Measurements from ENCODE around the gene KRT72.
A peak's percentile ranks its signal among the peaks of the same experiment; 100 is the strongest.

KRT72 gene

DNA sequence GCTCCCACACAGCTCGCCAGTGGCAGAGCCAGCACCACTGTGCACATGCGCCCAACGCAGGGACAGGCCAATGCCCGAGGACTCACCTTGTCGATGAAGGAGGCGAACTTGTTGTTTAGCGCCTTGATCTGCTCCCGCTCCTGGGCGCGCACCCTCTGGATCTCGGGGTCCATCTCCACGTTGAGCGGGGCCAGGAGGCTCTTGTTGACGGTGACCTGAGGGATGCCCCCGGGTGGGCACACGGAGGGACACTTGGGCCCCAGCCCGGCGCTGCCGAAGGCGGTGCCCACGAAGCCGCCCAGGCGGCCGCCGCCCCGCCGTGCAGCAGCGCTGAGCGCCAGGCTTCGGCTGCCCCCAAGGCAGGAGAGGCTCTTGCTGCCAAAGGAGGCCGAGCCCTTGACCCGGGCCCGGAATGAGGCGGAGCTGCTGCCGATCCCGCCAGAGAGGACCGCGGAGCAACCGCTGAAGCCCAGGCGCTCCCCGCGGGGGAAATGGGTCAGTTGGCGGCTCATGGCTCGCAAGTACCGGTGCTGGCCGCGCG is at the start of gene KRT72:
TSS of gene KRT72 (minus strand) at position 523 of the 541 bp plus-strand sequence. CDS start at position 512, 11 bp downstream.
- no peak for DNase-seq

DNA sequence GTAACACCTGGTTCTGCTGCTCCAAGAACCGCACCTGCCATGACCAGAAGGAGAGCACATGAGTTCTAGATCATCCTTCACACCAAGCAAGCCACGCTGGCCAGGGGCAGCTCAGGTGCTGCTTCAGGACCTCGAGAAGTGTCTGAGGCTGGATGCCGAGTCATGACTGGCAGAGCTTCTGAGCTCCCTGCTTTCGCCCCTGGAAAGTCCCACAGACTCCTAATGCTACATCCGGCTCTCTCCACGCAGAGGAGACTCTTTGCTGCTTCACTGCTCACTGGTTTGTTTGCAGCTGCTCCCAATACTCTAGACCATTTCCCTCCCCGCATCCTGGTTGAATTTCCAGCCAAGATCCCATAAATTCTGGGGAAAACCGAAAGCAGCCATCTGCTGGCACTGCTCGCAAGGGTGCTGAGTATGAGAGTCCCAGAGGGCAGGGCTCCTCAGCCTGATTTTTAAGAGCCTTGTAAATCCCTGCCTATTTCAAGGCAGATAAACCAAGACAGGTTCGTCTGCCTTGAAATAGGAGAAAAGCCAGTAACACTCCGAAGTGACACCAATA is 49.3 kb upstream of the KRT72 start:
- DNase-seq, result no peak

DNA sequence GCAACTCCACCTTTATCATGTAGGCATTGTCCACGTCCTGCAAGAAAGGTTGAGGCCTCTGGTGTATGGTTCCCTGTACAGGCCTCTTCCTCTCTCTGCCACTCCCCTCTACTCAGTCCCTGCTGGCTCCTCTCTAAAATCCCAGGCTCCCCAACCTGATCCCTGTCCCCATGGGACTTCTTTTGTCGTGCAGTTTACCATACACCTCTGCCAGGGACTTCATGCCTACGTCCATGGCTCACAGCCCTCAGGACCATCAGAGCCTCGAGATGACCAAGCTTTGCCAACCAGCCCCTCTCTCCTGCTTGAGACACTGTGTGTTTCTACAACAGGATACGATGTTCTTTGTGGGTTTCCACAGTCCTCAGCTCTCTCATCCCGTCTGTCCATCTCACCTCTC is 47.8 kb upstream of the KRT72 start:
- DNase-seq, result no peak

DNA sequence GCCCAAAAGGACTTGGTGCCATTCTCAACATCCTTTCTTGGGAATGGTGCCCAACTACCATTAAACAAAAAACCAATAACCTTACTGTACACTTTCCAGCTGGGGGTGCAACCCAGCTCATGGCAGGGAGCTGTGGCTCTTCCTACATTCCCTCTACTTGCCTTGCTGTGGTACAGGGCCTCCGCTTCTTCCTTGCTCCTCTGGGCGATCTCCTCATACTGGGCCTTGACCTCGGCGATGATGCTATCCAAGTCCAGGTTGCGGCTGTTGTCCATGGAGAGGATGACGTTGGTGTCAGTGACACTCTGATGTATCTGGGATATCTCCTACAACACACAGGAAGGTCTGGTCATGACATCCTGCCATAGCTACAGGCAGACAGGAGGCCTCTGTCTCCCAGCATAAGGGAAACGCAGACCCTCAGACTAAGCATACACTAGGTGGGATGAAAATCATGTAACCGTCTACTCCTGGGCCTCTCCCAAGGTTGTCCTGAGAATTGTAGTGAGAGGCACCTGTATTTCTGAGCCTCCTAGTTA is 46.8 kb upstream of the KRT72 start:
- DNase-seq, result no peak

DNA sequence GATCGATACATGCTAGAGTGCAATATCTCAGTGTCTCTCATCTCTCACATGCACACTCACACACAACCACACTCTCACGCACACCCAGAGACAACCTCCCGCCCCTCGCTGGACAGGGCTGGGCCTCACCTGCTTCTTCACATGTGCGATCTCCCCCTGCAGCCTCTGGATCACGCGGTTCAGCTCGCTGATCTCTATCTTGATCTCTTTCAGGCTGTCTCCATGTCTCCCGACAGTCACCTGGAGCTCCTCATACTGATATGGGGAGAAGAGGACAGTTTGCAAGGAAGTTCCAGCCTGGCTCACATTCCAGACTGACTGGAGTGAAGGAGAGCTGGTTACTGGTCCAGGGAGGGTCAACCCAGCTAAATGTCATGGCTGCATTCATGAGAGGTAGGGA is 46.3 kb upstream of the KRT72 start:
- DNase-seq, result no peak

DNA sequence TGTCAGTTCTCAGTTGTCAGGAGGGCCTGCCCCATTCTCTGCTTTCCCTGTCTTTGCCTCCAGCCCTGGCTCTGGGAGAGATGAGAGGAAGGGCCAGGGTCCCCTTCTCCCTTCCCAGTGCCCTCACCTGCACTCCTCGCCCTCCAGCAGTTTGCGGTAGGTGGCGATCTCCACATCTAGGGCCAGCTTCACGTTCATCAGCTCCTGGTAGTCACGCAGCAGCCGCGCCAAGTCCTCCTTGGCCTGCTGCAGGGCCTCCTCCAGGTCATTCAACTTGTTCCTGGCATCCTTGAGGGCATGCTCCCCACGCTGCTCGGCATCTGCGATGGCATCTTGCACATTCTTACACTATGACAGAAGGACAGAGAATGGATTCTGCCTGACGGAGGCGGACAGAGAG is 45.4 kb upstream of the KRT72 start:
- no peak for DNase-seq

DNA sequence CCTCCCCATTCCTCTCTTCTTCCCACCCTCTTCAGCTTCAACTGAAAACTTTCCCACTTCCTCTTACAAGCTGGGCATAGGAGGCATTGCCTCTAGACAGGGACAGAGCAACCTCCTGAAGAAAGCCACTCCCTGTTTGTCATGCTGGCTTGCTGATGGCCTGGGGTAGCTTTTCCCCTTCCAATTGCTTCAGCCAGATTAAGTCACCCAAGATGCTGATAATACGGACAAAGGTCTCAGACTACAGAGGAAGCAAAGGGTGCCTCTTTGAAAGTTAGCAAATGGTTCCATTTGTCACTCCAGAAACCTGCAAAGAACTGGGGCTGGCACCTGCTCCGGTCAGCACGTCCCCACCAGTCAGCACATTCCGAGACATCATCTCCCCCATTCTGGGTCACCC is 44.7 kb upstream of the KRT72 start:
- DNase-seq, result peak; percentile 80

DNA sequence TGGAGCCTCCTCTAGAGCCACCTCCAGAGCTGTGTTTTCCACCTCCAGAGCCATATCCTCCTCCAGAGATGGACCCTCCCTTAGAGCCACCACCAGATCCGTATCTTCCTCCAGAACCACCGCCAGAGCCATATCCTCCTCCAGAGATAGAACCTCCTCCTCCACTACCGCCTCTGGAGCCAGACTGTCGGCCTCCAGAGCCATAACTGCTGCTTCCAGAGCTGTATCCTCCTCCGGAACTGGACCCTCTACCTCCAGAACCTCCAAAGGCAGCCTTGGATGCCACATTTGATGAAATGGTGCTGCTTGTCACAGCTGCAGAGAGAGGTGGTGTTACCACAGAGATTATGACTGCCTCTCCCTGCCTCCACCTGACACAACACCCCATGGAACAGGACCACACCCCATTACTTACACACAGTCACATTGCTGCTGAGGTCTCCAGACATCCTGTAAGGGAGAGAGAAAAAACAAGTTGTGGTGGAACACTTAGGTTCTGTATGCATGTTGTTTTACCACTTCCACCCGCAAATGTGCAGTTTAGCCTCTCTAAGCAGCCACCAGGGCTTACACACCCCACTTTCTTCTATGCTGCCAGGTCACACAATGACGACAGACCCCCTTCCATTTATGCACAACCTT is 44.0 kb upstream of the KRT72 start:
- peak; percentile 28 for DNase-seq

DNA sequence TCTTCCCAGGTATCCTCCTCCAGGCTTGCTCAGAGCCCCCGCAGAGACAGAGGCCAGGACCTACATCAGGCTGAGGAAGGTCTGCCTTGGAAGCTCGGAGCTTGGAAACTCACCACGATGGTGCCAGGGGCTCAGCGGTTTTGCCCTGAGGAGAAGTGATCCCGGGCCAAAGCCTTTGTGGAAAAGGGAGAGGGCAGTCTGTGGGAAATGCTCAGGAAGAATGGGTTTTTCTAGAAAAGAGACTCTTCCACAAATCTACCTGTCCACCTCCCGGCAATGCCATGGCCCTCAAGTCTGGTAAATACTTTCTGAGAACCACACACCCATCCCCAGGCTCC is 42.8 kb upstream of the KRT72 start:
- no peak for DNase-seq

DNA sequence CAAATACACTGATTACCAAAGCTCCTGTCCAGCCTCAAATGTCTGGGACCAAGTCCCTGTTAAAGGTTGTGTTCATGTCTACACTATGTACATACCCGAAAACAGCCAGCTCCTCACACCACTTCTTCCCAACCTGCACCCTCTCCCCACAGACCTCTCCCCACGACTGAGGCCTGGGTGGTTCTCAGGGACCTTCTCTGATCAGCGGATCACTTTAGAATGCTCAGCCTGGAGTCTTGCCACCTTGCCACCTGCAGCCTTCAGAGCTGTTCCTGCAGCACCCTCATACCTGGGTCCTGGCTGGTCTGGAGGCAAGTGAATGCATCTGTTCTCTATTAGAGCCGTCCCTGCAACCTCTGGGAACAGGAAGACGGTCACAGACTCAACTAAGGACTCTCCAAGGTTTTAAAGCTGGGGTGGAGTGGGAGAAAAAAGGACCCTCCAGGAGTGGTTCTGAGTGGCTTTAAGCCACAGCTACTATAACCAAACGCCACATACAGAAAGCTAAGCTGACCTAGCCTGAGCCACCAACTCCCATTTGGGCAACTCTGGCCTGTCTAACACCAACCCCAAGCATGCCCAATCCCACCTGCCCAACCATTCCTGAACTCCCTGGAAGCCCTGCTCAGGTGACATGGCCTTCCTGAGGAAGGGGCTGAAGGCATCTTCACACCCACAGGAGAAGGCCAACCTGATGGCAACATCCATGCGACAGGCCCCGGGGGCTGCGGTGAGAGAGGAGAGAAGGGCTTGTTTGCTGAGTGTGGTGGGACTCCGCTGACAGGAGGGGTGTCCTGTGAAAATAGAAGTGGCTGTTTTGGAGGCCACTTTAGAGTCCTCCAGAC is 42.2 kb upstream of the KRT72 start:
- no peak for DNase-seq

DNA sequence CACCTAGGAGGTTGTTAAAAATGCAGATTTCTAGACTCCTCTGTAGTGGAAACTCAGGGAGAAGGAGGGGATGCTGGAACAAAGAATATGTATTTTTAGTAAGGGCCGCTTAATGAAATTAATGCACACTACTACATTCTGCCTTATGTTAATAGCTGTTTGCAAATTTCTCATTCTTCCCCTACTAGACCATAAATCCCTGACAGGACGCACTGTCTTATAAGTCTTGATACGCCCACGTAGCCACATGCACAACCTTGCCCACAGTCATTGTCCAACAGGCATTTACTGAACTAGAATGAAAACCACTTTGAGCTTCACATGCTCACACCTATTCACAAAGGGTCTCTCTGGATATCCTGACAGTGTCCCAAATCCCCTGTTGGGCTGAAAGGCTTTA is 40.2 kb upstream of the KRT72 start:
- no peak for DNase-seq

DNA sequence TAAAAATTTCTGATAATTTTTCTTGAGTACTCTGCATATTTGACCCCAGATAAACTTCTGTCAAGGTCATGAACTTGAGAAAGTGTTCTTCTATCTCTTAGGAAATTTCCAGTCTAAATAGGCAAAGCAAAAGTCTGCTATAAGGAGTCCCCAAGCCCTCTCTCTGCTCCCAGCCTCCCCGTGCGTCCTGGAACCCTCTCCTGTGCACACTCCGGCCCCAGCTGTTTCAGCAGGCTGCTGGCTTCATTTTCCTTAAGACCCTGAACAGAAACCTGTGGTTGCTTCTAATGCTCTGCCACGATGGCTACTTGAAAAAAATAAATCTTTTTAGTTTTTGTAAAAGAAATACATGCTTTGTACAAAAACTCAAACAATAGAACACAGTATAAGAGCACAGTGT is 36.0 kb upstream of the KRT72 start:
- DNase-seq, result no peak

DNA sequence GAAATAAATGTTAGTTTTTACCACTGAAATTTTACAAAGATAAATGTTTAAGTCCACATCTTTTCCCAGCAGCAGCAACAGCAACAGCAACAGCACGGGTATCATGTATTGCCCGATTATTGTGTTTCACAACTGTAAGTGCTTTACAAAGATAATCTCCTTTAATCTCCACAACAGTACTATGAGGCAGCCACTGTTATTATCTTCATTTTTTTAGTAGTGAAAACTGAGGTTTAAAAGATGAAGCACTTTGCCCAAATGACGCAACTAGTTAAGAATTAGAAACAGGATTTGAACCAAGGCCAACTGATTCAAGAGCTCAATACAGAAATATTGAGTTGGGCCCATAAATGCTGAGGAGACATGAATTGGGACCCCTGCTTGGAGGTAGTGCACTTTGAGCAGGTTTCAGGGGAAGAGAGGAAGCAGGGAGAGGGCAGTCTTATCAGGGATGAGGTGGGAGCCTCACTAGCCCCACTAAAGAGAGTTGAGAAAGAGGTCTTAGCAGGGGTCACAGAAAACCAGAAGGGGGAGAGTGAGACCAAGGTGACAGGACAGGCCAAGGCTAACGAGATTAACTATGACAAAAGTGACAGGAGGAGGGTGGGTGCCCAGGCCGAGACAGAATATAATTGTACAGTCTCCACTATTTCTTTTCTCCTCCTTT is 35.5 kb upstream of the KRT72 start:
- peak; percentile 81 for DNase-seq

DNA sequence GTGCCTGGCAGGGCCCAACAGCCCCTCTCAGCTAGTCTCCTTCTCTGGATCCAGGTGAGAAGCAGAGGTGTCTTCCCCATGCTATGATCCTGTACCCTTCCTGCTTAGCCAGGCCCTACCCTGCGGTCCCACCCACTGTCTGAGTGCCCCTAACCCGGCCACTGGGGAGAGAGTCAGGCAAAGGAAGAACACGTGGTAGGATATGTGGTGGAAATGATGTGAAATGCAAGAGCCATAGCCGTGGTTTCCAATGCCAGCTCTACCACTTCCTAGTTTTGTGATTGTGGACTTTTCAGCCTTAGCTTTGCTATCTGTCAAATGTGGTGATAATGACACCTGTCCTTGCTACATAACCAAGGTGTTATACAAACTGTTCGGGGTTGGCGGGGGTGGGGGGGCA is 34.9 kb upstream of the KRT72 start:
- DNase-seq, result no peak

DNA sequence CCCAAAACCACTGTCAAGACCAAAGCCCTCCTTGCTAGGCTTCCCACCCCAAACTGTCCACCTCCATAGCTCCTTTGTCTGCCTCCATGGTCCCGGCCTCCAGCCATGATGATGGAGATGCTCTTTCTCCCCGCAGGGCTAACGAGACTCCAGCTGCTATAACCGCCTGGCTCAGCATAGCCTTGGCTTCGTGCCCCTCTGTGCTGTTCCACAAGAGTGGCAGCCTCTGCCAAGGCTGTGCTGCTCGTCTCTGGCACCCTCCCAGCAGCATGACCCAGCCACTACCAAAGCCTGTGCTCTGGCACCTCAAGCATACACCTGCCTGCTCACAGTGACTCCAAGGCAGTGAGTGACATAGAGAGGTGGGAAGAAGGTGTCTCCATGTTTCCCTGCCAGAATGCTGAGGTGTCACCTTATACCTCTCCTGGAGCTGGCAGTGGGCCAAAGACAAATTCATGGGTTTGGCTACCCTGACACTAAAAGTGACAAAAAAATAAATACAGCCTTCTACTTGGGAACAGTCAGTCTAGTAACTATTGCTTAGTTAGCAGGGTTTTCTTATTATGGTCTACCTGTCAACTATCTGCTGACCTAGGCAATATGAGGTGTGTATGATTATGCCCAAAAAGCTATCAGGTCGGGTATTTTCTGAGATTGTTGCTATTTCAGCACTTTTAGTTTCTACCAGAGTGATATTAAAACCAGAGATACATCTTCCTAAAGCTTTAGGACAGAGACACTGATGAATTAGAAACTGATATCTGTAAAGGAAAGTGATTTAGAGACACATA is 33.2 kb upstream of the KRT72 start:
- DNase-seq, result no peak

DNA sequence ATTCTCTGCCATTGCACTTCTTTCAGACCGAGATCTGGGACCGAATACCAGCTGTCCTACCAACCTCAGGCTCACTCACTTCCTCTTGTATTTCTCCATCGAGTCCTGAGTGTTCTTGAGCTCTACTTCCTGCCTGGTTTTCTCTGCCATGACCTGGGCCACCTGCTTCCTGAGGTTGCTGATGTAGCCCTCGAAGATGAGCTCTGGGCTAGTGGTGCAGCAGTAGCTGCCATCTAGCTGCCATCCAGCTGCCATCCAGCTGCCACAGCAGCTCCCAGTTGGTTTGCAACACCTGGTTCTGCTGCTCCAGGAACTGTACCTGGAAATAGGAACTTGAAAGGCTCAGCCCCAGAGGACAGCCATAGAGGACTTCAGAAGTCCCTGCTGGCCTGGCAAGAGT is 32.1 kb upstream of the KRT72 start:
- DNase-seq, result no peak

DNA sequence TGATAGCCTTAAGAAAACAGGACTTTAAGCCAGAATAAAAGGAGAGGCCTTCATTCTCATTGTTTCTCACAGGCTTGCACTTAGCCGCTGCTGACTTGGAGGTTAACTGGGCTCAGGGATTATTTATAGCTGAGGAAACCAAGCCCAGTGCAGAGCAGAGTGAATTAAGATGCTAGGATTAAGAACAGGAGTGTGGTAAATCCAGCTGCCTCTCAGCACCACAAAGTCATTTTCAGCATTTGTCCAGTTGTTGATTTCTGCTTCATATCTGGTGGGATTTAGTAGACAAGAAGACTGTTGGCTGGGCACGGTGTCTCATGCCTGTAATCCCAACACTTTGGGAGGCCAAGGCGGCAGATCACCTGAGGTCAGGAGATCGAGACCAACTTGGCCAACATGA is 31.4 kb upstream of the KRT72 start:
- DNase-seq, result no peak

DNA sequence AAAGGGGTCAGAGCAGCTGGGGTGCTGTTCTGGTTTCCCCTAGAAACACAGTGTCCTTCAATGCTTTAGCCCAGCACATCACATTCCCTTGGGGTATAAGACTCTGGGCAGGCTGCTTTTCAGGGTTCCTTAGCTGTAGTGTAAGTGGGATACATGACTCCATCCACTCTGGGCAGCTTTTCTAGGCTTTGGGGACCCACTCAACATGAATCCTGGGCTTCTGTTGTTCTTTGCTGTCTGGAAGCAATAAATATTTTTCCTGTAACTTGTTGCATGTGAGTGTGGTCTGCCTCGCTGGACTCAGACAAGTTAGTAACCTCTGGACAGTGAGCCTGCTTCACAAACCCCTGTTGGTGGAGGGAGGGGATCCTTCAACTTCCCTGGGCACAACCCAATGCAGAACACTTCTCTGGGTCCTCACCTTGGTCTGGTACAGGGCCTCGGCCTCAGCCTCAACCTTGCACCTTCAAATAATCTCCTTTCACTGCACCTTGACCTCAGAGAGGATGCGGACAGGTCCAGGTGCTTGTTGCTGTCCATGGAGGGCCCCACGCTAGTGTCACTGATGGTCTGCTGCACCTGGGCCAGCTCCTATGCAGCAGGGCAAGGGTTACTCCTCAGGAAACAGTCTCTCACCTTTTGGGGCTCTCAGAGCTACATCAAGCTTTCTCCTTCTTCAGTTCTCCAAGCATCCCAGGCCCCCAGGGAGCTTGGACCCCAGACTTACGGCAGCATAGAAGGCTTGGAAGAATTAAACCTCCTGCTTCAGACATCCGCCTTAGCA is 30.6 kb upstream of the KRT72 start:
- DNase-seq, result no peak

DNA sequence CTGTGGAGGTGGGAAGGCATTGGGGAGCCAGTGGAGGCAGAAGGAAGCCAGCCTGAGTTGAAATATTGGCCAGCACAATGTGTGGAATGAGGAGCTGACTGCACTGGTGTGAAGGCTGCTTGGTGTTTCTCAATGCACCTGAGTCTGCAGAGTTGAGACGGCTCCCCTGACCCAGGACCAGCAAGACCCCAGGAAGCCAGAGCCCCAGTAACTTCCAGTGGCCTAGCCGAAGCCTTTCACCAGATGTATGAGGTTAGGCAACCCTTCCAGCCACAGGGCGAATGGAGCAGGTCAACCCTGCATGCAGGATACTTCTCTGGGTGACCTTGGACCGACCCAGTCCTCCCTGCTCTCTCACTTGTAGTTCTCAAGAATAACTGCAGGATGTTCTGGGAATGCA is 30.0 kb upstream of the KRT72 start:
- DNase-seq, result no peak

DNA sequence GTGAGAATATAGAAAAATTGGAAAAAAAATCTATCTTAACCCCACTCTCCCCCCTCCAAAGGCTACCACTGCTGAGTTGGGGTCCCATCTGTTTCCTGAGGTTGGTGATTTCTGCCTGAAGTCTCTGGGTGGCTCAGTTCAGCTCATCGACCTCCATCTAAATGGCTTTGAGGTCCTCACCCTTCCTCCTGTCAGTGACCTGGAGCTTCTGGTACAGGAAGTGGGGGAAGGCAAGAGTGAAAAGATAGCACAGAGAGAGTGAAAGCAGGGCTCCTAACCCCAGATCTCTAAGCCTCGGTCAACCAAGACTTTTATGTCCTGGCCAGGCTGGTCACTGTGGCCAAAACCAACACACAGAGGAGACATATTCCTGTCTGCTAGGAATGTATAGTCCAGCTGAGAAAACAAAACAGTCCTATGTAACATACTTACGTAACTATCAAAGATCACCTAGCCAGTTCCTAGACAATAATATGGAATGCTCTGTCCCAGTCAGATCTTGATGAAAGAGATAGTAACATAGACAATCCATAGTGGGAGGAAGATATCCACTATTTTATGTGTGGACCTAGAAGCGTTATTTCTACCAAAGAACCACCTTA is 29.4 kb upstream of the KRT72 start:
- DNase-seq, result no peak

DNA sequence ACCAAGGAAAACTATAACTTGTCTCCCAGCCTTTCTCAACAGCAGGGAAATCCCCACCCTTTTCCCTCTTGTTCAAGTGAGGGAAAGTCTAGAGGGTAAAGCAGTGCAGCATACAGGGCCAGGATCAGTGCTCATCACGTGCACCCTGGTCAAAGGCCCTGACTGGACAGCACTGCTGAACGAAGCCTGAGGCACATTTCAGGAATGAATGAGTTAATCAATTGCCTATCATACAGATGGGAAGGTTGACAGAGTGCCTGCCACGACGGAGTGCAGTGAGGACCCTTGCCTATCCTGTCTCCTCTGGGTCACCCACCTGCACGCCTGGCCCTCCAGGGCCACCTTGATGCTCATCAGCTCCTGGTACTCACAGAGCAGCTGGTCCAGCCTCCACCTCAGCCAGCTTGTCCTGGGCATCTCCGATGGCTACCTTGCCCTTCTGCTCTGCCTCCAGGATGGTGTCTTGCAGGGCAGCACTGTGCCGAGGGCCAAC is 28.8 kb upstream of the KRT72 start:
- no peak for DNase-seq

All from OCI-M1 (cell line).